Measurements from ENCODE around the gene KDM6A. TPM values are rescaled to one million over a fixed set of nuclear protein-coding genes. Genes with fewer than 3 reads are reported as not detected.

Gene KDM6A
- total RNA-seq, 1 experiment from 2014 or later = 24.0 TPM

GRCh38 chrX:44884944-44885343 is 12.0 kb downstream of the KDM6A start:
- Histone ChIP-seq H3K27me3 (ENCODE audit: control insufficient read depth, insufficient read depth, low read length) (no peaks in the 10 kb centered on the region), H3K9me3 (ENCODE audit: control insufficient read depth, insufficient read depth, low read depth, low read length) (no peaks in the 10 kb centered on the region), H3K36me3 (ENCODE audit: control insufficient read depth, insufficient read depth, low read length) (no peaks in the 10 kb centered on the region), H3K27ac (ENCODE audit: low read length) (no peak overlapping the region), H3K4me3 (ENCODE audit: low read depth in 2 of 2, low read length in 2 of 2) (no peak overlapping the region), H3K4me1 (ENCODE audit: control insufficient read depth, insufficient read depth, low read length) (no peaks in the 10 kb centered on the region)
- no TSS peak for BruUV-seq (replicated peaks)
- in situ Hi-C loops (cut with HindIII; ENCODE audit: low pct_unique_long_range_greater_than_20kb, low sequenced_read_pairs) (no loop called here), intact Hi-C loops (cut with micrococcal nuclease; ENCODE audit: unreplicated experiment) (no loop called here)
- no peak for ATAC-seq
- no peak for DNase-seq (ENCODE audit: low read depth, low spot score)
- ChIA-PET POLR2A (interaction anchor here (0.7 kb wide), 1 partner anchor 223 kb away, joined by 3 read pairs; no protein-coding TSS in a partner anchor), CTCF (no interaction called here)
- no peak for TF ChIP-seq REST (IDR thresholded peaks at IDR 0.05; ENCODE audit: insufficient read depth in 1 of 2, low read depth in 2 of 2, low read length in 1 of 2)
- no peak for TF ChIP-seq CTCF (IDR thresholded peaks at IDR 0.05)
- no peak for TF ChIP-seq TCF7L2 (IDR thresholded peaks at IDR 0.05; ENCODE audit: low read depth, low read length)

- ATAC-seq = no peak
- no peak for DNase-seq (ENCODE audit: low read depth, low spot score)
- ChIA-PET CTCF (no interaction called here), POLR2A (no interaction called here)
- H3K9me3 ChIP-seq (ENCODE audit: control insufficient read depth, insufficient read depth, low read depth, low read length) = no peaks in the 10 kb centered on the region
- in situ Hi-C loops (cut with HindIII; ENCODE audit: low pct_unique_long_range_greater_than_20kb, low sequenced_read_pairs) = no loop called here
- H3K27me3 ChIP-seq (ENCODE audit: control insufficient read depth, insufficient read depth, low read length) = no peaks in the 10 kb centered on the region
- H3K4me1 ChIP-seq (ENCODE audit: control insufficient read depth, insufficient read depth, low read length) = no peaks in the 10 kb centered on the region
- TSS peak; percentile 15 for BruUV-seq (replicated peaks)
- H3K36me3 ChIP-seq (ENCODE audit: control insufficient read depth, insufficient read depth, low read length) = no peaks in the 10 kb centered on the region
- TF ChIP-seq CTCF (IDR thresholded peaks at IDR 0.05) (no peak), SIN3A (IDR thresholded peaks at IDR 0.05; ENCODE audit: borderline replicate concordance, insufficient read depth, low read depth, low read length) (no peak), TCF7L2 (IDR thresholded peaks at IDR 0.05; ENCODE audit: low read depth, low read length) (no peak), REST (IDR thresholded peaks at IDR 0.05; ENCODE audit: insufficient read depth in 1 of 2, low read depth in 2 of 2, low read length in 1 of 2) (no peak), POLR2AphosphoS5 (IDR thresholded peaks at IDR 0.05; ENCODE audit: low read depth, low read length) (no peak)
- H3K27ac ChIP-seq (ENCODE audit: low read length) = no peak overlapping the region
- H3K4me3 ChIP-seq (ENCODE audit: low read depth in 2 of 2, low read length in 2 of 2) = no peak overlapping the region
- intact Hi-C loops (cut with micrococcal nuclease; ENCODE audit: unreplicated experiment) = no loop called here
These were observed 16.8 kb downstream of the KDM6A start for GRCh38 chrX:44889824-44890223.
